ENCODE measurements around the gene TMBIM1.

The TMBIM1 gene

GRCh38 chr2:218271487-218271797 lies 20.9 kb downstream of the TMBIM1 start:
- no peak for DNase-seq

GRCh38 chr2:218270721-218271486 lies 21.4 kb downstream of the TMBIM1 start:
- DNase-seq = no peak

GRCh38 chr2:218269900-218270720 lies 22.2 kb downstream of the TMBIM1 start, which contains the start of the genes AAMP and PNKD:
AAMP (minus strand) TSS chr2:218270137; CDS start chr2:218270086, 51 bp downstream.
PNKD (plus strand) TSS chr2:218270519; CDS start chr2:218270536, 17 bp downstream.
- peak; percentile 100 for DNase-seq

- no peak for DNase-seq
Measured at GRCh38 chr2:218267259-218267658, 25.0 kb downstream of the TMBIM1 start.

- no peak for DNase-seq
Measured at GRCh38 chr2:218266316-218266979, 25.9 kb downstream of the TMBIM1 start.

GRCh38 chr2:218265626-218266025 lies 26.7 kb downstream of the TMBIM1 start:
- DNase-seq = no peak

- no peak for DNase-seq
Measured at GRCh38 chr2:218264773-218265561, 27.3 kb downstream of the TMBIM1 start.

- DNase-seq = no peak
Measured at GRCh38 chr2:218263817-218264641, 28.3 kb downstream of the TMBIM1 start.

- no peak for DNase-seq
Measured at GRCh38 chr2:218262631-218263586, 29.4 kb downstream of the TMBIM1 start.

- no peak for DNase-seq
Measured at GRCh38 chr2:218262237-218262600, 30.1 kb downstream of the TMBIM1 start.

- no peak for DNase-seq
Measured at GRCh38 chr2:218261423-218262236, 30.7 kb downstream of the TMBIM1 start.

GRCh38 chr2:218260742-218261422 lies 31.4 kb downstream of the TMBIM1 start, which contains the start of gene GPBAR1:
GPBAR1 (plus strand) TSS chr2:218261015; CDS start chr2:218262725, 1,710 bp downstream.
- DNase-seq = no peak

- no peak for DNase-seq
Measured at GRCh38 chr2:218260166-218260565, 32.1 kb downstream of the TMBIM1 start.

GRCh38 chr2:218259099-218259961 lies 33.0 kb downstream of the TMBIM1 start:
- DNase-seq = no peak

GRCh38 chr2:218257390-218257981 lies 34.8 kb downstream of the TMBIM1 start:
- peak; percentile 84 to 87 for DNase-seq

- DNase-seq = no peak
Measured at GRCh38 chr2:218256612-218257350, 35.5 kb downstream of the TMBIM1 start.

GRCh38 chr2:218255446-218255845 lies 36.9 kb downstream of the TMBIM1 start:
- DNase-seq = no peak

Data from activated T-cell treated with anti-CD3 and anti-CD28 coated beads, Interleukin-2, amount 50 U/mL, for 48 hours (primary cell).